H1 (cell line): Measurements from ENCODE around the gene PIK3R5. TPM values are rescaled to one million over a fixed set of nuclear protein-coding genes. Genes with fewer than 3 reads are reported as not detected.

Experiments used
- CTCF ChIA-PET: fragments of 300-600 bp; sonication (Branson Sonifier 250); formaldehyde crosslinking; loops from one replicate; lab custom pipeline; 2021; ENCODE audit not compliant: partially characterized antibody; lab: Charles Lee
- POLR2A ChIA-PET: fragments of 300-600 bp; sonication (Branson Sonifier 250); formaldehyde crosslinking; loops from one replicate; lab custom pipeline; 2021; ENCODE audit warnings: inconsistent platforms; ENCODE audit not compliant: partially characterized antibody; lab: Charles Lee
- DNase-seq, 2 experiments: peaks; one replicate each; pipeline versions ENCODE4 v3.0.0 to v3.0.0-alpha.2; 2010 to 2022; ENCODE audit warnings: low spot score in 2 of 2, low read depth in 1 of 2, mixed read lengths in 1 of 2
- FAIRE-seq: peaks from 2 replicates; lab custom pipeline; 2011; peaks lifted over from hg19 to GRCh38; lab: Jason Lieb, UNC
- H2AFZ ChIP-seq: 2 replicates; pipeline ENCODE4 v1.8.1; 2012; ENCODE audit warnings: low read length, inconsistent platforms
- H2AK5ac ChIP-seq: 2 replicates; pipeline ENCODE4 v1.6.1; 2013; ENCODE audit warnings: low read depth, low read length
- H2BK120ac ChIP-seq: replicated peaks from 2 replicates; pipeline ENCODE3; 2013; ENCODE audit warnings: low read depth, low read length, inconsistent platforms
- H2BK12ac ChIP-seq: 2 replicates; pipeline ENCODE4 v1.6.1; 2013; ENCODE audit warnings: low read depth, low read length
- H2BK15ac ChIP-seq: 2 replicates; pipeline ENCODE4 v1.6.1; 2013; ENCODE audit warnings: low read length
- H2BK20ac ChIP-seq: 2 replicates; pipeline ENCODE4 v1.6.1; 2013; ENCODE audit warnings: low read length
- H2BK5ac ChIP-seq: 2 replicates; pipeline ENCODE4 v1.6.1; 2013; ENCODE audit warnings: low read depth, low read length
- H3K14ac ChIP-seq: 2 replicates; pipeline ENCODE4 v1.6.1; 2013; ENCODE audit warnings: inconsistent platforms; ENCODE audit not compliant: insufficient read length
- H3K18ac ChIP-seq: 2 replicates; pipeline ENCODE4 v1.6.1; 2013; ENCODE audit warnings: low read length; ENCODE audit errors: extremely low read depth
- H3K23ac ChIP-seq: 2 replicates; pipeline ENCODE4 v1.6.1; 2013; ENCODE audit warnings: inconsistent platforms; ENCODE audit not compliant: insufficient read length
- H3K23me2 ChIP-seq: 2 replicates; pipeline ENCODE4 v1.6.1; 2013; ENCODE audit warnings: low read depth, low read length
- H3K27ac ChIP-seq: 2 replicates; pipeline ENCODE4 v1.6.1; 2011; ENCODE audit warnings: low read depth, low read length, inconsistent platforms
- H3K27me3 ChIP-seq, 4 experiments: replicated peaks in 1 of 4; 1 replicate in 1 of 4; 2 replicates in 3 of 4; pipeline versions ENCODE4 v1.6.1 to v1.8.1; 2011 to 2013; ENCODE audit warnings: low read length in 3 of 4, mild to moderate bottlenecking in 3 of 4, inconsistent platforms in 2 of 4, mixed read lengths in 2 of 4, moderate library complexity in 1 of 4; ENCODE audit not compliant: control insufficient read depth in 3 of 4, insufficient read depth in 3 of 4; ENCODE audit errors: extremely low read depth in 1 of 4
- H3K36me3 ChIP-seq, 4 experiments: 2 replicates each; pipeline versions ENCODE4 v1.6.1 to v1.8.1; 2011 to 2013; ENCODE audit warnings: mild to moderate bottlenecking in 4 of 4, low read length in 3 of 4, moderate library complexity in 2 of 4, control low read depth in 1 of 4, inconsistent platforms in 1 of 4; ENCODE audit not compliant: insufficient read depth in 4 of 4, control insufficient read depth in 2 of 4
- H3K4ac ChIP-seq: replicated peaks from 2 replicates; pipeline ENCODE3; 2013; ENCODE audit warnings: low read length, low read depth, mixed read lengths, inconsistent platforms; ENCODE audit not compliant: insufficient read length
- H3K4me1 ChIP-seq, 4 experiments: replicated peaks in 1 of 4; 1 replicate in 1 of 4; 2 replicates in 3 of 4; pipeline versions ENCODE4 v1.6.1 to v1.8.1; 2011 to 2013; ENCODE audit warnings: low read length in 3 of 4, inconsistent platforms in 2 of 4, mixed read lengths in 1 of 4; ENCODE audit not compliant: insufficient read depth in 4 of 4, control insufficient read depth in 3 of 4
- H3K4me2 ChIP-seq, 2 experiments: 2 replicates each; pipeline versions ENCODE4 v1.6.1 to v1.8.1; 2011 to 2013; ENCODE audit warnings: low read depth in 2 of 2, low read length in 2 of 2, control low read depth in 1 of 2, inconsistent platforms in 1 of 2, mild to moderate bottlenecking in 1 of 2; ENCODE audit not compliant: insufficient read depth in 1 of 2
- H3K4me3 ChIP-seq, 4 experiments: fragments of 200-600, 300-600 bp in 1 of 4; sonication (generic), shearing (Covaris generic), sonication (Bioruptor Twin) in 1 of 4; 2 replicates each; pipeline versions ENCODE4 v1.5.1 to v1.8.1; 2011 to 2016; ENCODE audit warnings: low read length in 4 of 4, low read depth in 3 of 4, control low read depth in 2 of 4, inconsistent platforms in 2 of 4, mild to moderate bottlenecking in 2 of 4, mixed read lengths in 1 of 4, moderate library complexity in 1 of 4; ENCODE audit not compliant: insufficient read depth in 2 of 4; ENCODE audit errors: extremely low read depth in 1 of 4
- H3K56ac ChIP-seq: replicated peaks from 2 replicates; pipeline ENCODE3; 2013; ENCODE audit warnings: low read depth, mild to moderate bottlenecking, mixed read lengths, low read length, inconsistent platforms; ENCODE audit not compliant: insufficient read length
- H3K79me1 ChIP-seq: 2 replicates; pipeline ENCODE4 v1.6.1; 2013; ENCODE audit warnings: low read depth, low read length, control low read depth
- H3K79me2 ChIP-seq, 2 experiments: 2 replicates each; pipeline versions ENCODE4 v1.6.1 to v1.8.1; 2012 to 2013; ENCODE audit warnings: low read length in 2 of 2, mild to moderate bottlenecking in 2 of 2, inconsistent platforms in 1 of 2; ENCODE audit not compliant: insufficient read depth in 2 of 2, control insufficient read depth in 1 of 2
- H3K9ac ChIP-seq, 4 experiments: replicated peaks in 1 of 4; 1 replicate in 1 of 4; 2 replicates in 3 of 4; pipeline versions ENCODE4 v1.6.1 to v1.8.1; 2011 to 2013; ENCODE audit warnings: low read depth in 3 of 4, low read length in 3 of 4, control low read depth in 2 of 4, mild to moderate bottlenecking in 2 of 4, moderate library complexity in 2 of 4, inconsistent platforms in 1 of 4; ENCODE audit errors: extremely low read depth in 1 of 4
- H3K9me3 ChIP-seq, 2 experiments: 2 replicates each; pipeline versions ENCODE4 v1.6.1 to v1.8.1; 2012 to 2013; ENCODE audit warnings: mild to moderate bottlenecking in 2 of 2, moderate library complexity in 2 of 2, control low read depth in 1 of 2, inconsistent platforms in 1 of 2, low read depth in 1 of 2, low read length in 1 of 2, mixed read lengths in 1 of 2; ENCODE audit not compliant: insufficient read depth in 2 of 2
- H4K20me1 ChIP-seq, 2 experiments: replicated peaks in 1 of 2; 2 replicates each; pipeline versions ENCODE3 to v1.8.1; 2011 to 2013; ENCODE audit warnings: inconsistent platforms in 2 of 2, low read length in 2 of 2, mild to moderate bottlenecking in 1 of 2; ENCODE audit not compliant: insufficient read depth in 2 of 2, control insufficient read depth in 1 of 2
- H4K5ac ChIP-seq: 2 replicates; pipeline ENCODE4 v1.6.1; 2013; ENCODE audit warnings: low read length, low read depth, mixed read lengths, inconsistent platforms; ENCODE audit not compliant: insufficient read length
- H4K8ac ChIP-seq: 2 replicates; pipeline ENCODE4 v1.8.0; 2013; ENCODE audit warnings: mild to moderate bottlenecking, moderate library complexity, low read length, inconsistent platforms; ENCODE audit not compliant: insufficient read depth; ENCODE audit errors: extremely low read depth
- H4K91ac ChIP-seq: replicated peaks from 2 replicates; pipeline ENCODE3; 2013; ENCODE audit warnings: low read length, mixed read lengths, inconsistent platforms; ENCODE audit not compliant: insufficient read length
- BACH1 ChIP-seq: IDR thresholded peaks from 2 replicates; pipeline ENCODE4 v1.6.1; 2012; ENCODE audit warnings: low read length, improper control_type of control experiment
- CBX5 ChIP-seq: fragments of 300-800, 300-1000 bp; sonication (generic); IDR thresholded peaks from 2 replicates; pipeline ENCODE4 v1.7.1; 2016; ENCODE audit warnings: antibody characterized with exemption, low read length, low read depth
- POLR2AphosphoS5 ChIP-seq: IDR thresholded peaks from 2 replicates; pipeline ENCODE4 v1.6.1; 2011; ENCODE audit warnings: low read depth, low read length
- SUZ12 ChIP-seq: fragments of 200-600 bp; sonication (generic); IDR thresholded peaks from 2 replicates; pipeline ENCODE4 v1.6.1; 2012; ENCODE audit warnings: mild to moderate bottlenecking, inconsistent platforms, low read length, moderate library complexity, mixed read lengths
- TCF12 ChIP-seq: IDR thresholded peaks from 2 replicates; pipeline ENCODE4 v1.6.1; 2011; ENCODE audit warnings: low read depth, mild to moderate bottlenecking, low read length
- WGBS, 2 experiments: shearing (Covaris generic) in 1 of 2; methylation state at CpG; one replicate each; pipeline versions ENCODE4 v1.1.6 to v1.1.7; 2013 to 2015; ENCODE audit warnings: low lambda C conversion rate in 2 of 2, mixed read lengths in 2 of 2, inconsistent platforms in 1 of 2, low coverage in 1 of 2, missing lambda C conversion rate in 1 of 2; ENCODE audit not compliant: insufficient replicate concordance in 2 of 2, insufficient coverage in 1 of 2, insufficient read length in 1 of 2; ENCODE audit errors: extremely low coverage in 1 of 2, missing lambda C conversion rate in 1 of 2; 5-methylcytosine and 5-hydroxymethylcytosine counted together
- polyA plus RNA-seq, 7 experiments: library from polyadenylated mRNA; depleted of rRNA in 3 of 7; stranded (reverse) in 5 of 7; unstranded in 2 of 7; fragments of >200 nt in 5 of 7; fragments of 200-250 nt in 2 of 7; gene quantifications; 1 replicate in 5 of 7; 2 replicates in 1 of 7; 4 replicates in 1 of 7; pipeline versions ENCODE4 v1.2.1 to v1.2.3, GENCODE V29; 2011 to 2013; ENCODE audit warnings: missing spikeins in 2 of 7, mixed read lengths in 2 of 7
- total RNA-seq: library from RNA; stranded (reverse); fragmentation: NEBNext Ultra II Directional; extraction: Animal tissue kit (Norgen Biotek cat#: 25700); gene quantifications from 2 replicates; pipeline ENCODE4 v1.2.1, GENCODE V29; 2021
- TF ChIP-seq, protein P1 (sequence below): IDR thresholded peaks from 2 replicates; pipeline ENCODE4 v1.6.1; 2012; ENCODE audit warnings: inconsistent platforms

PIK3R5 gene
- total and polyA plus RNA-seq, 2 of the 8 experiments (the other 6 are each of a cell fraction or from before 2014, with no cell fraction given): 2.7 to 4.3 TPM

DNA sequence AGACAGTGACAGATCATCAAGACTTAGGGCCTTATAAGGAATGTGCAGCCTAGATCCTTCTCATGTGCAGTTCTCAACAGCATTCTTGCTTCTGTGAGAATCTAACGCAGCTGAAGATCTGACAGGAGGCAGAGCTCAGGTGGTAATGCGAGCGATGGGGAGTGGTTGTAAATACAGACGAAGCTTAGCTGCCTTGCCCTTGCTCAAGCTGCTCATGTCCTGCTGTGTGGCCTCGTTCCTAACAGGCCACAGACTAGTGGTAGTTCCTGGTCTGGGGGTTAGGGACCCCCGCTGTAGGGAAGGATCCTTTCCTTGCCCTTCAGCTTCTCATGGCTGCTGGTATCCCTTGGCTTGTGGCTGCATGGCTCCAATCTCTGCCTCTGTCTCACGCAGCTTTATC is 45.5 kb upstream of the PIK3R5 start:
- DNase-seq: no peak
- Histone ChIP-seq H3K9ac (no peak overlapping the region), H3K18ac (no peak overlapping the region), H2BK15ac (no peak overlapping the region), H3K23me2 (no peaks in the 10 kb centered on the region), H2AK5ac (0 out of 2 replicates have a peak overlapping the region, but pooled peaks have one; percentile 49), H4K91ac (no peak overlapping the region), H2BK12ac (0 out of 2 replicates have a peak overlapping the region, but pooled peaks have one; percentile 39), H3K14ac (no peak overlapping the region), H2BK5ac (no peak overlapping the region), H3K36me3 (no peaks in the 10 kb centered on the region), H3K27ac (no peak overlapping the region), H4K8ac (no peak overlapping the region), H2AFZ (no peak overlapping the region), H2BK120ac (no peak overlapping the region), H3K79me2 (no peaks in the 10 kb centered on the region), H4K5ac (no peak overlapping the region), H3K27me3 (peaks cover 10 to 39% (median 33%) of the 10 kb centered on the region in 4 experiments), H3K4me1 (peaks cover 0 to 6% (median 2%) of the 10 kb centered on the region in 4 experiments; a peak in 3 of 7 replicates), H3K9me3 (no peaks in the 10 kb centered on the region), H3K4me2 (no peak overlapping the region), H2BK20ac (no peak overlapping the region), H3K56ac (no peak overlapping the region), H4K20me1 (no peaks in the 10 kb centered on the region), H3K23ac (no peak overlapping the region), H3K4me3 (no peak overlapping the region), H3K4ac (no peak overlapping the region), H3K79me1 (no peaks in the 10 kb centered on the region)
- FAIRE-seq: no peak
- WGBS, 2 experiments: 63% methylated on average over 7 of the region's 7 CpGs; no CpG with 5 or more reads in 1 of the 2 experiments
- no peak for TF ChIP-seq CBX5
- TF ChIP-seq, protein P1, sequence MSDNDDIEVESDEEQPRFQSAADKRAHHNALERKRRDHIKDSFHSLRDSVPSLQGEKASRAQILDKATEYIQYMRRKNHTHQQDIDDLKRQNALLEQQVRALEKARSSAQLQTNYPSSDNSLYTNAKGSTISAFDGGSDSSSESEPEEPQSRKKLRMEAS: 0 out of 2 replicates have a peak, but pooled peaks have one; percentile 18
- peak; percentile 62; the same call in 1 of the 2 replicates for TF ChIP-seq POLR2AphosphoS5
- TF ChIP-seq SUZ12: 0 out of 2 replicates have a peak, but pooled peaks have one; percentile 9
- TF ChIP-seq TCF12: 0 out of 2 replicates have a peak, but pooled peaks have one; percentile 62
- TF ChIP-seq BACH1: no peak
- ChIA-PET POLR2A (no interaction called here), CTCF (interaction anchor here (2.0 to 2.1 kb wide), 2 partner anchors 123 to 152 kb away, joined by 6 read pairs; no protein-coding TSS in a partner anchor)
